NCI-H69 (cell line): Measurements from ENCODE around the gene BICD1.

Experiments
- DNase-seq: peaks from one replicate; lab custom pipeline; 2025; lab: John Stamatoyannopoulos, UW

BICD1 gene

GRCh38 chr12:32402946-32403345, 296.3 kb downstream of the BICD1 start:
- DNase-seq: no peak

GRCh38 chr12:32407795-32408194, 301.1 kb downstream of the BICD1 start:
- no peak for DNase-seq

DNA sequence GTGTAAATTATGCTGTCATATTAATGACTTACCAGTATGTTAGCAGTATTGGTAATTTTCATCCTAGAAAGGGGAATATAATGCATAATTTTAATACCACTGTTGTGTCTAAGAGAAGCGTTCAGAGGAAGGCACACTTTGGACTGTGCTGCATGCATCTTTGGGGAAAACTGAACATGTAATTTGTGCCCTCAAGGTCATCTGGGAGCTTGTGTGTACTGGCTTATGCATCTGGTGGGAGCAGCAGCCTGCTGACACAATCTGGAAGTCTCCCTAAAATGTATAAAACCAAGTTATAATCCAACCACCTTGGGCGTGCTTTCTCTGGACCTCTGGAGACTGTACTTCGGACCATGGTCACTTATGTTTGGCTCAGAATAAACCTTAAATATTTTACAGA, 306.8 kb downstream of the BICD1 start:
- peak; percentile 87 for DNase-seq

- no peak for DNase-seq
These were observed 311.6 kb downstream of the BICD1 start for GRCh38 chr12:32418221-32418620.

DNA sequence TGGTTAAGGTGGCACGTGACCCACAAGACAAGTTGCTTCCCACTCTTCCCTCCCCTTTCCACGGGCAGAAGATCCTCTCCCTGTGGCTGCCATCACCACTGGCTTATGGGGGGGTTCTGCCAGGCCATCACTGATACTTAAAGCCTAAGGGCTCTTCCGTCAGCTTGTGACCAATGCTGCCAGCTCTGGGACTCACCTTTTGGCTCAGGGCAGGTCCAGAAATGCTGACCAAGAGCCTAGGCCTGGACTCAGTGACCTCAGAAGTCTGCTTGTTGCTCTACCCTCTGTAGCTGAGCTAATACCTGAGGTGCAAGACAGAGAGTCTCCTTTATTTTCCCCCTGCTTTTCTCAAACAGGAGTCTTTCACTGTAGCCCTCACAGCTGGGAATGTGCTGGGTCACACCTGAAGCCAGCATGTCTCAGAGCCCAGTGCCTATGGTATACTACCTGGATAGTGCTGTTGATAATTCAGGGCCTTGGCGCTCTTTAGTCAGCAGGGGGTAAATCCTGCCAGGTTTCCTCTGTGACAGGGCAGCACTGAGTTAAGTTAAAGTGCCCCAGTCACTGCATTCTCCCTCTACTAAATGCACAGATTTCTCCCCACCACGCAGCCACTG, 312.4 kb downstream of the BICD1 start:
- DNase-seq: peak; percentile 88

- no peak for DNase-seq
These were observed 312.9 kb downstream of the BICD1 start for GRCh38 chr12:32419520-32419960.

GRCh38 chr12:32420356-32420755, 313.7 kb downstream of the BICD1 start:
- no peak for DNase-seq

GRCh38 chr12:32423559-32423958, 316.9 kb downstream of the BICD1 start:
- DNase-seq: no peak

DNA sequence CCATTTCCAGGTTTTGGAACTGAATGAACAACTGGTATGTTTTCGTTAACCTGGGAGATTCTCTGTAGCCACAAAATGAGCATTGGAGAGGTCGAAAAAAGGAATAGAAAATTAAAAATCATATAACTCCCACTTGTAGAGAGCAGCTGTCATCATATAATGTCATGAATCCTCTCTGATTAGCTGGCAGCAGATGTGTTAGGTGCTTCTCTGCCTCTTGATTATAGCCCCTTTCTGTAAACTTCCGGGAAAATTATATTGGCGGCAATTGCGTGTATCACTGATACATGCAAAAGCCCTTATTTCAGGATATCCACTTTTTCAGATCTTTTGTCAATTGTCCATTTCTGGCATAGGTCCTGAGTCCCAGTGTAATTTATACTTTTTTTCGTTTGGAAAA, 324.4 kb downstream of the BICD1 start:
- peak; percentile 61 for DNase-seq
